Measurements from ENCODE around the gene STT3A. TPM values are rescaled to one million over a fixed set of nuclear protein-coding genes. Genes with fewer than 3 reads are reported as not detected.

Gene STT3A
- total and polyA plus RNA-seq, 2 of the 13 experiments (the other 11 are each of a cell fraction or from before 2014, with no cell fraction given): 229 to 319 TPM

DNA sequence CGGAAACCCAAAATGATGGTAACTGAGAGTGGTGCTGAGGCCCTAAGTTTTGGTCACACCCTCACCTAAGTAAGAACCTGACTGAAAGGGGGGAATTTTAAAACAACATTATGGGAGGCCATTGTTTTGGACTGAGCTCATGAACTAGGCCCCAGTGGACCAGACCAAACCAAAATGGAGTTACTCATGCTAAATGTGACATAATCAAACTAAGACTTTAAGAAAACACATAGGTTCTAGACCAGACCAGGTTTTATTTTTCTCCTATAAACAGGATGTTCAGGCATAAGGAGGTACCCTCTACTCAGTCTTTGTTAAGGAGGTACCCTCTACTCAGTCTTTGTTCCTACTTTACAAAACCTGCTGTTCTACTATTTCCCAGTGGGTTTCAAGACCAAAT is 30.7 kb upstream of the STT3A start (continued):
- TF ChIP-seq HNRNPH1 (optimal IDR thresholded peaks at IDR 0.05; ENCODE audit: low read depth, low read length): no peak
- TF ChIP-seq ZNF33B (CRISPR knock-in tag; IDR thresholded peaks at IDR 0.05): no peak
- TF ChIP-seq SRSF9 (IDR thresholded peaks at IDR 0.05; ENCODE audit: borderline replicate concordance, insufficient read depth, low read depth, low read length, poor library complexity, severe bottlenecking): no peak
- TF ChIP-seq ARHGAP35 (CRISPR knock-in tag; IDR thresholded peaks at IDR 0.05; ENCODE audit: borderline replicate concordance): no peak
- no peak for TF ChIP-seq ZNF619 (CRISPR knock-in tag; IDR thresholded peaks at IDR 0.05)
- TF ChIP-seq ESRRA (CRISPR knock-in tag; IDR thresholded peaks at IDR 0.05; ENCODE audit: low read depth): no peak

DNA sequence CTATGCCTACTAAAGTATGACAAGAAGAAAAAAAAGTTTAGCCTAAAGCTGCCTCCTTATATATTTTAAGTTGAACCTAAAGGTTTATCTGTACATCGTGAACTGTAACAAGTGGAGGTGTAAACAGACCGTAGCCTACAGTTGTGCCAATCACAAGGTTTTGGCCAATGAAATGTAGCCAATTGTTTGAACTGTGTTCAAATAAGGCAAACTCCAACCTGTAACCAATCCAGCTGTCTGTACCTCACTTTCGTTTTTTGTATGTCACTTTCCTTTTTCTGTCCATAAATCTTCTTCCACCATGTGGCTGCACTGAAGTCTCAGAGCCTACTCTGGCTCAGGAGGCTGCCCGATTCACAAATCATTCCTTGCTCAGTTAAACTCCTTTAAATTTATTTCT is 30.2 kb upstream of the STT3A start:
- no peak overlapping the region for H2AFZ ChIP-seq (ENCODE audit: low read length)

More for the DNA sequence above, 30.2 kb upstream of the STT3A start:
- CTCF ChIA-PET (ENCODE audit: low intra/inter-chr PET ratio, low total read pairs): no interaction called here
- no TSS peak for BruUV-seq (replicated peaks)
- Histone ChIP-seq H3K9ac (ENCODE audit: insufficient read depth, low read depth, low read length) (no peak overlapping the region), H3K27me3 (ENCODE audit: control insufficient read depth in 1 of 2, insufficient read depth in 2 of 2, low read length in 2 of 2) (no peaks in the 10 kb centered on the region), H3K36me3 (replicated peaks in 1 of 2; ENCODE audit: control insufficient read depth in 1 of 2, insufficient read depth in 2 of 2, low read length in 2 of 2) (no peaks in the 10 kb centered on the region), H3K4me1 (ENCODE audit: insufficient read depth, low read length) (peaks cover 35% of the 10 kb centered on the region), H3K27ac (ENCODE audit: extremely low read length, insufficient read depth, low read length) (no peak overlapping the region), H4K20me1 (ENCODE audit: insufficient read depth, low read length) (no peaks in the 10 kb centered on the region), H3K9me3 (ENCODE audit: low read length) (no peaks in the 10 kb centered on the region), H3K4me3 (replicated peaks in 1 of 3; ENCODE audit: insufficient read depth in 1 of 3, low read depth in 2 of 3, low read length in 3 of 3) (no peak overlapping the region), H3K4me2 (ENCODE audit: low read depth, low read length) (peak overlapping the region; percentile 43), H3K79me2 (ENCODE audit: insufficient read depth, low read length) (no peaks in the 10 kb centered on the region)
- 13% methylated on average over 4 of the region's 4 CpGs for WGBS (ENCODE audit: low lambda C conversion rate)
- no peak for TF ChIP-seq ZFP36L1 (CRISPR knock-in tag; IDR thresholded peaks at IDR 0.05)
- TF ChIP-seq ZFP41 (CRISPR knock-in tag; IDR thresholded peaks at IDR 0.05; ENCODE audit: borderline replicate concordance): no peak
- no peak for TF ChIP-seq NR2C2 (CRISPR knock-in tag; IDR thresholded peaks at IDR 0.05; ENCODE audit: borderline replicate concordance)
- TF ChIP-seq NFYB (CRISPR knock-in tag; IDR thresholded peaks at IDR 0.05): peak; percentile 40; the same call in 1 of the 2 replicates
- peak; percentile 82; the same call in 1 of the 2 replicates for TF ChIP-seq SRF (IDR thresholded peaks at IDR 0.05; ENCODE audit: low read depth, low read length)
- no peak for TF ChIP-seq CCAR2 (optimal IDR thresholded peaks at IDR 0.05; ENCODE audit: low read depth, low read length)
- TF ChIP-seq, protein P1, sequence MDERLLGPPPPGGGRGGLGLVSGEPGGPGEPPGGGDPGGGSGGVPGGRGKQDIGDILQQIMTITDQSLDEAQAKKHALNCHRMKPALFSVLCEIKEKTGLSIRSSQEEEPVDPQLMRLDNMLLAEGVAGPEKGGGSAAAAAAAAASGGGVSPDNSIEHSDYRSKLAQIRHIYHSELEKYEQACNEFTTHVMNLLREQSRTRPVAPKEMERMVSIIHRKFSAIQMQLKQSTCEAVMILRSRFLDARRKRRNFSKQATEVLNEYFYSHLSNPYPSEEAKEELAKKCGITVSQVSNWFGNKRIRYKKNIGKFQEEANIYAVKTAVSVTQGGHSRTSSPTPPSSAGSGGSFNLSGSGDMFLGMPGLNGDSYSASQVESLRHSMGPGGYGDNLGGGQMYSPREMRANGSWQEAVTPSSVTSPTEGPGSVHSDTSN (CRISPR knock-in tag; IDR thresholded peaks at IDR 0.05): peak; percentile 75
- TF ChIP-seq, protein P2, sequence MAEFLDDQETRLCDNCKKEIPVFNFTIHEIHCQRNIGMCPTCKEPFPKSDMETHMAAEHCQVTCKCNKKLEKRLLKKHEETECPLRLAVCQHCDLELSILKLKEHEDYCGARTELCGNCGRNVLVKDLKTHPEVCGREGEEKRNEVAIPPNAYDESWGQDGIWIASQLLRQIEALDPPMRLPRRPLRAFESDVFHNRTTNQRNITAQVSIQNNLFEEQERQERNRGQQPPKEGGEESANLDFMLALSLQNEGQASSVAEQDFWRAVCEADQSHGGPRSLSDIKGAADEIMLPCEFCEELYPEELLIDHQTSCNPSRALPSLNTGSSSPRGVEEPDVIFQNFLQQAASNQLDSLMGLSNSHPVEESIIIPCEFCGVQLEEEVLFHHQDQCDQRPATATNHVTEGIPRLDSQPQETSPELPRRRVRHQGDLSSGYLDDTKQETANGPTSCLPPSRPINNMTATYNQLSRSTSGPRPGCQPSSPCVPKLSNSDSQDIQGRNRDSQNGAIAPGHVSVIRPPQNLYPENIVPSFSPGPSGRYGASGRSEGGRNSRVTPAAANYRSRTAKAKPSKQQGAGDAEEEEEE (CRISPR knock-in tag; IDR thresholded peaks at IDR 0.05; ENCODE audit: borderline replicate concordance): no peak
- ATAC-seq (peak; percentile 66), DNase-seq (ENCODE audit: low spot score) (no peak), FAIRE-seq (no peak)
- in situ Hi-C loops (cut with HindIII; ENCODE audit: extremely low pct_ligation_motif_present, low pct_unique_long_range_greater_than_20kb): no loop called here
- intact Hi-C loops (cut with micrococcal nuclease; ENCODE audit: unreplicated experiment): no loop called here
- POLR2A ChIA-PET: no interaction called here
